H9 (cell line): ENCODE data around the gene TCAF1. TPM values are rescaled to one million over a fixed set of nuclear protein-coding genes. Genes with fewer than 3 reads are reported as not detected.

Experiments used
- DNase-seq: peaks from one replicate; pipeline ENCODE4 v3.0.0-alpha.2; 2017
- H2AFZ ChIP-seq: one replicate; pipeline ENCODE4 v1.6.1; 2013; ENCODE audit warnings: mild to moderate bottlenecking, low read length, control low read depth, moderate library complexity
- H2AK5ac ChIP-seq: 2 replicates; pipeline ENCODE4 v1.6.1; 2013; ENCODE audit warnings: low read length, control low read depth, mixed read lengths; ENCODE audit not compliant: insufficient read length
- H2BK120ac ChIP-seq: one replicate; pipeline ENCODE4 v1.6.1; 2013; ENCODE audit warnings: low read depth, mild to moderate bottlenecking, low read length, control low read depth, inconsistent platforms; ENCODE audit not compliant: poor library complexity, severe bottlenecking
- H2BK12ac ChIP-seq: 2 replicates; pipeline ENCODE4 v1.6.1; 2013; ENCODE audit warnings: low read length, control low read depth, mixed read lengths, low read depth; ENCODE audit not compliant: insufficient read length
- H2BK15ac ChIP-seq: 2 replicates; pipeline ENCODE4 v1.6.1; 2013; ENCODE audit warnings: low read depth, low read length, control low read depth
- H2BK20ac ChIP-seq: one replicate; pipeline ENCODE4 v1.6.1; 2013; ENCODE audit warnings: low read depth, mild to moderate bottlenecking, low read length, control low read depth, inconsistent platforms; ENCODE audit not compliant: poor library complexity, severe bottlenecking
- H2BK5ac ChIP-seq: 2 replicates; pipeline ENCODE4 v1.6.1; 2013; ENCODE audit warnings: low read length, control low read depth, mixed read lengths; ENCODE audit not compliant: insufficient read length
- H3K14ac ChIP-seq: 2 replicates; pipeline ENCODE4 v1.6.1; 2013; ENCODE audit warnings: low read length, control low read depth; ENCODE audit not compliant: insufficient read depth
- H3K18ac ChIP-seq: 2 replicates; pipeline ENCODE4 v1.6.1; 2013; ENCODE audit warnings: low read depth, mild to moderate bottlenecking, mixed read lengths, low read length, control low read depth; ENCODE audit not compliant: insufficient read length
- H3K23ac ChIP-seq: 2 replicates; pipeline ENCODE4 v1.6.1; 2013; ENCODE audit warnings: low read length, control low read depth, mixed read lengths, low read depth; ENCODE audit not compliant: insufficient read length
- H3K23me2 ChIP-seq: 2 replicates; pipeline ENCODE4 v1.6.1; 2013; ENCODE audit warnings: low read depth, mild to moderate bottlenecking, mixed read lengths, low read length, control low read depth; ENCODE audit not compliant: insufficient read length, poor library complexity, severe bottlenecking
- H3K27ac ChIP-seq: 2 replicates; pipeline ENCODE4 v1.5.1; 2013; ENCODE audit warnings: low read length, control low read depth, mixed read lengths, low read depth; ENCODE audit not compliant: insufficient read length
- H3K27me3 ChIP-seq: 2 replicates; pipeline ENCODE4 v1.6.1; 2013; ENCODE audit warnings: low read length, control low read depth, inconsistent platforms; ENCODE audit not compliant: insufficient read depth
- H3K4ac ChIP-seq: 2 replicates; pipeline ENCODE4 v1.6.1; 2013; ENCODE audit warnings: low read depth, mild to moderate bottlenecking, control low read depth, inconsistent platforms, low read length, moderate library complexity
- H3K4me1 ChIP-seq: 2 replicates; pipeline ENCODE4 v1.6.1; 2013; ENCODE audit warnings: low read length, control low read depth, inconsistent platforms; ENCODE audit not compliant: insufficient read depth
- H3K4me2 ChIP-seq: 2 replicates; pipeline ENCODE4 v1.6.1; 2013; ENCODE audit warnings: low read length, control low read depth, mixed read lengths; ENCODE audit not compliant: insufficient read length, insufficient read depth
- H3K56ac ChIP-seq: 2 replicates; pipeline ENCODE4 v1.6.1; 2013; ENCODE audit warnings: low read depth, mild to moderate bottlenecking, mixed read lengths, low read length, control low read depth; ENCODE audit not compliant: insufficient read length
- H3K79me1 ChIP-seq: 2 replicates; pipeline ENCODE4 v1.6.1; 2013; ENCODE audit warnings: low read depth, mild to moderate bottlenecking, moderate library complexity, low read length, control low read depth, inconsistent platforms; ENCODE audit not compliant: insufficient read depth, poor library complexity, severe bottlenecking
- H3K79me2 ChIP-seq: 2 replicates; pipeline ENCODE4 v1.6.1; 2013; ENCODE audit warnings: low read length, control low read depth, inconsistent platforms; ENCODE audit not compliant: insufficient read depth
- H3K9ac ChIP-seq: 2 replicates; pipeline ENCODE4 v1.6.1; 2013; ENCODE audit warnings: low read length, control low read depth, mixed read lengths; ENCODE audit not compliant: insufficient read length; ENCODE audit errors: extremely low read depth
- H3K9me3 ChIP-seq: one replicate; pipeline ENCODE4 v1.6.1; 2013; ENCODE audit warnings: low read depth, low read length, inconsistent platforms; ENCODE audit not compliant: control insufficient read depth
- H3T11ph ChIP-seq: one replicate; pipeline ENCODE4 v1.6.1; 2013; ENCODE audit warnings: mild to moderate bottlenecking, low read length, control low read depth, inconsistent platforms
- H4K20me1 ChIP-seq: one replicate; pipeline ENCODE4 v1.6.1; 2013; ENCODE audit not compliant: control insufficient read depth, insufficient read length, insufficient read depth
- H4K5ac ChIP-seq: 2 replicates; pipeline ENCODE4 v1.6.1; 2013; ENCODE audit warnings: low read depth, mild to moderate bottlenecking, mixed read lengths, low read length, control low read depth; ENCODE audit not compliant: insufficient read length
- H4K8ac ChIP-seq: replicated peaks from 2 replicates; pipeline ENCODE4 v1.6.1; 2013; ENCODE audit warnings: low read length, control low read depth, mixed read lengths, low read depth; ENCODE audit not compliant: insufficient read length
- H4K91ac ChIP-seq: 2 replicates; pipeline ENCODE4 v1.6.1; 2013; ENCODE audit warnings: low read depth, mild to moderate bottlenecking, moderate library complexity, mixed read lengths, low read length, control low read depth; ENCODE audit not compliant: insufficient read length
- H3K27ac Mint-ChIP-seq, 3 experiments: 2 replicates in 2 of 3; 3 replicates in 1 of 3; pipeline ENCODE4 v1.8.0; 2020 to 2021; ENCODE audit warnings: mixed read lengths in 3 of 3, mild to moderate bottlenecking in 1 of 3, moderate library complexity in 1 of 3
- H3K27me3 Mint-ChIP-seq: 2 replicates; pipeline ENCODE4 v1.8.0; 2021; ENCODE audit warnings: low read depth, mild to moderate bottlenecking, moderate library complexity, mixed read lengths
- H3K36me3 Mint-ChIP-seq, 3 experiments: 2 replicates in 2 of 3; 3 replicates in 1 of 3; pipeline ENCODE4 v1.8.0; 2020 to 2021; ENCODE audit warnings: low read depth in 3 of 3, mixed read lengths in 3 of 3; ENCODE audit not compliant: insufficient read depth in 1 of 3
- H3K4me1 Mint-ChIP-seq, 2 experiments: 2 replicates each; pipeline ENCODE4 v1.8.0; 2020; ENCODE audit warnings: mixed read lengths in 2 of 2
- H3K4me3 Mint-ChIP-seq, 2 experiments: 2 replicates in 1 of 2; 3 replicates in 1 of 2; pipeline ENCODE4 v1.8.0; 2020 to 2021; ENCODE audit warnings: mild to moderate bottlenecking in 2 of 2, mixed read lengths in 2 of 2, moderate library complexity in 1 of 2
- H3K9me3 Mint-ChIP-seq, 2 experiments: 2 replicates in 1 of 2; 3 replicates in 1 of 2; pipeline ENCODE4 v1.8.0; 2020; ENCODE audit warnings: mild to moderate bottlenecking in 2 of 2, mixed read lengths in 2 of 2, moderate library complexity in 1 of 2
- WGBS: extraction: QIAGEN DNeasy Blood & Tissue Kit; methylation state at CpG from one replicate; pipeline ENCODE4 v1.1.7; 2013; ENCODE audit warnings: missing lambda C conversion rate, low lambda C conversion rate, mixed read lengths; ENCODE audit not compliant: insufficient read length; ENCODE audit errors: extremely low coverage; 5-methylcytosine and 5-hydroxymethylcytosine counted together
- total RNA-seq: library from RNA; stranded (reverse); gene quantifications from 2 replicates; pipeline ENCODE4 v1.2.1, GENCODE V29; 2021
- TF ChIP-seq, protein P1 (sequence below): fragments of 200-600 bp; sonication (generic); conservative IDR thresholded peaks from 3 replicates; pipeline ENCODE4 v1.8.0; 2021; ENCODE audit warnings: antibody characterized with exemption, mild to moderate bottlenecking

The TCAF1 gene
- total RNA-seq, 1 experiment from 2014 or later, result 46.8 TPM

DNA sequence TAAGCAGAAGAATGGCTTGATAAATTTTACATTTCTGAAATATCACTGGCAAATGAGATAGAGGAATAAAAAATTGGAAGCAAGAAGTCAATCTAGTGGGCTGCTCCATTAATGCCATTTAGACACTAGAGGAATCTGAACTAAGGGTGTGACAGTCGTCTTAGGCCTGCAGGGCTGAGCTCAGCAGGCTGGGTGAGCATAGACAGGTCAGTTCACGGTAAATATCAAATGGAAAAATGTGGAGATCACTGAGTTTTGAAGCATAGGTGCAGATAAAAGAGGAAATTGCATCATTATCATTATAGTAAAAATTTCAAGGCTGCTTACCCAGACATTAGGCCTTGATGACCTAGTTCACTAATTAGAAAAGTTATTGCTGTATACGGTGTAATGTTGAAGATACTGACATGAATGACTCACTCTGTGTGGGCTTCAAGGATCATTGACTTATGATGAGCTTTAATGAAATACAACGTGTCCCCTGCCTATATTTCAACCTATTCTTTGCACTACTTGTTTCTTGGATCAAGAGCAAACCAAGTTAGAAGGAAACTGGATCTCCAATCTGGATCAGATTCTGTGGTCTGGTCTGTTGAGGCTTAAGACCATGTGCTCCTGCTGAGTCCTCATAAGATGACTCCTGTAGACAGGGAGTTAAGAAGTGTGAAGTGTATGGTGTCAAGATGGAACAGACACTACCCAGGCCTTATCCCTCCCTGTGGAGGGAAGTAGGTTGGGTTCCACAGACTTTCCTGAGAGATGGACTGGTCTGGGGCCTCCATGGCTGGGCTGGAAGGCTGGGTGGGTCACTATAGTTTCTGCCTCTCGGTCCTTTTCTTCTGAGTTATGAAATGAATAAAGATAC is 36.6 kb upstream of the TCAF1 start:
- H3K9ac ChIP-seq, result no peak overlapping the region
- H3K14ac ChIP-seq, result no peak overlapping the region
- H3K27ac Mint-ChIP-seq, result no peak overlapping the region
- no peak overlapping the region for H3K4me3 Mint-ChIP-seq
- H3K27me3 Mint-ChIP-seq, result 0 out of 2 replicates have a peak, but pooled peaks cover 2% of the 10 kb centered on the region
- H3K4me1 Mint-ChIP-seq, result peaks cover 0 to 1% of the 10 kb centered on the region in 2 experiments; a peak in 2 of 4 replicates
- H2BK15ac ChIP-seq, result no peak overlapping the region
- H3K36me3 Mint-ChIP-seq, result no peaks in the 10 kb centered on the region
- H2AFZ ChIP-seq, result no peak overlapping the region
- no peaks in the 10 kb centered on the region for H3K23me2 ChIP-seq
- H4K8ac ChIP-seq, result no peak overlapping the region
- no peak overlapping the region for H2AK5ac ChIP-seq
- no peak overlapping the region for H3K27ac ChIP-seq
- H3K4me2 ChIP-seq, result no peak overlapping the region
- no peak overlapping the region for H3K18ac ChIP-seq
- H2BK5ac ChIP-seq, result no peak overlapping the region
- no peak for DNase-seq
- no peaks in the 10 kb centered on the region for H3K79me2 ChIP-seq
- no peak overlapping the region for H4K91ac ChIP-seq
- TF ChIP-seq, protein P1, sequence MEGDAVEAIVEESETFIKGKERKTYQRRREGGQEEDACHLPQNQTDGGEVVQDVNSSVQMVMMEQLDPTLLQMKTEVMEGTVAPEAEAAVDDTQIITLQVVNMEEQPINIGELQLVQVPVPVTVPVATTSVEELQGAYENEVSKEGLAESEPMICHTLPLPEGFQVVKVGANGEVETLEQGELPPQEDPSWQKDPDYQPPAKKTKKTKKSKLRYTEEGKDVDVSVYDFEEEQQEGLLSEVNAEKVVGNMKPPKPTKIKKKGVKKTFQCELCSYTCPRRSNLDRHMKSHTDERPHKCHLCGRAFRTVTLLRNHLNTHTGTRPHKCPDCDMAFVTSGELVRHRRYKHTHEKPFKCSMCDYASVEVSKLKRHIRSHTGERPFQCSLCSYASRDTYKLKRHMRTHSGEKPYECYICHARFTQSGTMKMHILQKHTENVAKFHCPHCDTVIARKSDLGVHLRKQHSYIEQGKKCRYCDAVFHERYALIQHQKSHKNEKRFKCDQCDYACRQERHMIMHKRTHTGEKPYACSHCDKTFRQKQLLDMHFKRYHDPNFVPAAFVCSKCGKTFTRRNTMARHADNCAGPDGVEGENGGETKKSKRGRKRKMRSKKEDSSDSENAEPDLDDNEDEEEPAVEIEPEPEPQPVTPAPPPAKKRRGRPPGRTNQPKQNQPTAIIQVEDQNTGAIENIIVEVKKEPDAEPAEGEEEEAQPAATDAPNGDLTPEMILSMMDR, result no peak
- H3K23ac ChIP-seq, result no peak overlapping the region
- H4K20me1 ChIP-seq, result no peaks in the 10 kb centered on the region
- no peak overlapping the region for H4K5ac ChIP-seq
- H2BK120ac ChIP-seq, result no peak overlapping the region
- no peaks in the 10 kb centered on the region for H3K79me1 ChIP-seq
- H3T11ph ChIP-seq, result no peak overlapping the region
- H2BK20ac ChIP-seq, result no peak overlapping the region
- no CpG with 5 or more reads among the region's 5 CpGs for WGBS
- no peak overlapping the region for H2BK12ac ChIP-seq
- no peaks in the 10 kb centered on the region for H3K9me3 Mint-ChIP-seq
- H3K9me3 ChIP-seq, result no peaks in the 10 kb centered on the region
- no peaks in the 10 kb centered on the region for H3K27me3 ChIP-seq
- no peak overlapping the region for H3K4ac ChIP-seq
- no peaks in the 10 kb centered on the region for H3K4me1 ChIP-seq
- no peak overlapping the region for H3K56ac ChIP-seq
